Loucy (cell line): ENCODE data around the gene CFAP65.

Experiments
- H2AFZ ChIP-seq: fragments of 200-600 bp; sonication (generic); 2 replicates; pipeline ENCODE4 v1.6.0; 2016; ENCODE audit warnings: antibody characterized with exemption, mild to moderate bottlenecking, low read length, moderate library complexity
- H3F3A ChIP-seq: fragments of 200-600 bp; 2 replicates; pipeline ENCODE4 v1.6.0; 2016; ENCODE audit warnings: antibody characterized with exemption, low read depth, mild to moderate bottlenecking
- H3K27me3 ChIP-seq: fragments of 200-600 bp; sonication (generic); 2 replicates; pipeline ENCODE4 v1.6.1; 2014; ENCODE audit warnings: low read length, mild to moderate bottlenecking; ENCODE audit not compliant: insufficient read depth, poor library complexity, severe bottlenecking
- H3K36me3 ChIP-seq: fragments of 200-600 bp; sonication (generic); 2 replicates; pipeline ENCODE4 v1.6.1; 2016; ENCODE audit warnings: low read length; ENCODE audit not compliant: insufficient read depth
- H3K4me1 ChIP-seq: fragments of 200-600 bp; sonication (generic); 2 replicates; pipeline ENCODE4 v1.5.1; 2014; ENCODE audit warnings: low read length, mild to moderate bottlenecking; ENCODE audit not compliant: insufficient read depth, poor library complexity, severe bottlenecking
- H3K4me2 ChIP-seq: fragments of 200-600 bp; sonication (generic); 2 replicates; pipeline ENCODE4 v1.6.0; 2014; ENCODE audit warnings: antibody characterized with exemption, low read length, low read depth, mild to moderate bottlenecking; ENCODE audit not compliant: poor library complexity, severe bottlenecking
- H3K4me3 ChIP-seq: fragments of 200-600 bp; sonication (generic); 2 replicates; pipeline ENCODE4 v1.5.1; 2014; ENCODE audit warnings: low read length, mild to moderate bottlenecking, mixed read lengths; ENCODE audit not compliant: poor library complexity, severe bottlenecking
- H3K79me2 ChIP-seq: fragments of 200-600 bp; sonication (generic); 2 replicates; pipeline ENCODE4 v1.6.1; 2014; ENCODE audit warnings: low read length; ENCODE audit not compliant: insufficient read depth
- H3K9ac ChIP-seq: fragments of 200-600 bp; sonication (generic); 2 replicates; pipeline ENCODE4 v1.6.0; 2014; ENCODE audit warnings: mild to moderate bottlenecking, low read depth, low read length, moderate library complexity; ENCODE audit not compliant: poor library complexity, severe bottlenecking
- H3K9me2 ChIP-seq: fragments of 200-600 bp; sonication (generic); replicated peaks from 2 replicates; pipeline ENCODE4 v1.6.1; 2016; ENCODE audit warnings: low read depth, low read length, mixed read lengths
- H3K9me3 ChIP-seq: fragments of 200-600 bp; sonication (generic); 2 replicates; pipeline ENCODE4 v1.6.1; 2014; ENCODE audit warnings: mild to moderate bottlenecking, antibody characterized with exemption, low read length, low read depth; ENCODE audit not compliant: insufficient read depth
- H4K20me1 ChIP-seq: fragments of 200-600 bp; sonication (generic); 2 replicates; pipeline ENCODE4 v1.6.0; 2014; ENCODE audit warnings: antibody characterized with exemption, low read length, mild to moderate bottlenecking; ENCODE audit not compliant: insufficient read depth, poor library complexity, severe bottlenecking
- CTCF ChIP-seq: fragments of 200-600 bp; sonication (generic); conservative IDR thresholded peaks from 2 replicates; pipeline ENCODE4 v1.5.1; 2014; ENCODE audit warnings: mild to moderate bottlenecking, antibody characterized with exemption, low read length
- EZH2phosphoT487 ChIP-seq: fragments of 200-600 bp; IDR thresholded peaks from 2 replicates; pipeline ENCODE4 v1.6.1; 2018; ENCODE audit warnings: antibody characterized with exemption, mild to moderate bottlenecking, moderate library complexity, borderline replicate concordance

Gene CFAP65

DNA sequence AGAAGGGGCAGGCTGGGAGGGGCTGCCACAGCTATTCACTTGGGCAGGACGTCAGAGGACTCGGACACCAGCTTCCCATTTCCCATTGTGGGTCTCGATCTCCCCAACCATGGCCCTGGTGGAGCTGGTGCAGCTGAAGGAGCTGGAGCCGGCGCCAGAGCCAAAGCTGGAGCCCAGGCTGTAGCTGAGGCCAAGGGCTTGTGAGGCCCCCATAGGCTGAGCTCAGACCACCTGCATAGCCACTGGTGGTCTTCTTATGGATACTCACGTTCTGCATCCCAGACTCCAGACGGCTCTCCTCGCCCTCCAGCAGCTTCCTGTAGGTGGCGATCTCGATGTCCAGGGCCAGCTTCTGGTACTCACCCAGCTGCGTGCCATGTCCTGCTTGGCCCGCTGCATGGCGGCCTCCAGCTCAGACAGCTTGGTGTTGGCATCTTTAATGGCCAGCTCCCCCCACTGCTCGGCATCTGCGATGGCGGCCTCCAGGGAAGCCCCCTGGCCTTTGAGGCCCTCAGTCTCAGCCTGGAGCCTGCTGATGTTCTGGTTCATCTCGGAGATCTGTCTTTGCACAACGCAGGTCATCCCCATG, 87.9 kb downstream of the CFAP65 start:
- no peak overlapping the region for H3K4me3 ChIP-seq
- no peak overlapping the region for H3K4me2 ChIP-seq
- no peak overlapping the region for H3K9ac ChIP-seq
- H3K36me3 ChIP-seq, result no peaks in the 10 kb centered on the region
- no peaks in the 10 kb centered on the region for H3F3A ChIP-seq
- no peak overlapping the region for H2AFZ ChIP-seq
- H4K20me1 ChIP-seq, result no peaks in the 10 kb centered on the region
- no peaks in the 10 kb centered on the region for H3K9me3 ChIP-seq
- no peaks in the 10 kb centered on the region for H3K9me2 ChIP-seq
- no peaks in the 10 kb centered on the region for H3K27me3 ChIP-seq
- H3K79me2 ChIP-seq, result peaks cover 2% of the 10 kb centered on the region; the same call in 1 of the 2 replicates
- H3K4me1 ChIP-seq, result peaks cover 12% of the 10 kb centered on the region
- TF ChIP-seq EZH2phosphoT487, result no peak
- peak; percentile 40 for TF ChIP-seq CTCF
